Motor neuron (in vitro differentiated cells): Measurements from ENCODE around the gene KDM1B. TPM values are rescaled to one million over a fixed set of nuclear protein-coding genes. Genes with fewer than 3 reads are reported as not detected.

Experiments
- ATAC-seq, 8 experiments: fragments of 200-7000 bp; cut with Tn5 transposase; replicated peaks in 6 of 8; 2 replicates each; pipeline ENCODE4 v1.8.0; 2021; ENCODE audit warnings: mild to moderate bottlenecking in 8 of 8, moderate library complexity in 8 of 8
- H3K27ac ChIP-seq, 2 donors: fragments of 250-450 bp; sonication (Bioruptor Pico); 2 replicates each; pipeline ENCODE4 v1.9.0; 2021; ENCODE audit warnings: antibody characterized with exemption in 2 of 2, mild to moderate bottlenecking in 2 of 2, moderate library complexity in 1 of 2
- H3K4me1 ChIP-seq, 2 donors: fragments of 250-450 bp; sonication (Bioruptor Pico); replicated peaks in 1 of 2; 2 replicates each; pipeline ENCODE4 v1.6.1; 2021; ENCODE audit warnings: antibody characterized with exemption in 2 of 2, mild to moderate bottlenecking in 2 of 2, moderate library complexity in 1 of 2
- H3K4me3 ChIP-seq, 5 donors: fragments of 250-450 bp; sonication (Bioruptor Pico); 2 replicates each; pipeline ENCODE4 v1.9.0; 2021; ENCODE audit warnings: antibody characterized with exemption in 5 of 5, mild to moderate bottlenecking in 5 of 5, moderate library complexity in 4 of 5
- WGBS, 10 experiments: fragments of 450-650 bp; shearing (Covaris generic); methylation state at CpG; one replicate each; pipeline ENCODE4 v1.0.0; 2022; 5-methylcytosine and 5-hydroxymethylcytosine counted together
- in situ Hi-C, 9 experiments: fragments of 400-800 bp; cut with MboI; loops; one replicate each; pipeline ENCODE4 v1.15.0; 2021; ENCODE audit warnings: low sequenced_read_pairs in 9 of 9, low pct_unique_long_range_greater_than_20kb in 2 of 9; ENCODE audit not compliant: unreplicated experiment in 9 of 9
- total RNA-seq, 8 experiments: library from RNA; unstranded; fragments of 300-600 nt; gene quantifications; 2 replicates each; pipeline versions ENCODE4 v1.2.3 to v1.2.4, GENCODE V29; 2022

The KDM1B gene
- total RNA-seq, 8 experiments from 2014 or later, result 11.9 to 28.1 (median 17.9) TPM

DNA sequence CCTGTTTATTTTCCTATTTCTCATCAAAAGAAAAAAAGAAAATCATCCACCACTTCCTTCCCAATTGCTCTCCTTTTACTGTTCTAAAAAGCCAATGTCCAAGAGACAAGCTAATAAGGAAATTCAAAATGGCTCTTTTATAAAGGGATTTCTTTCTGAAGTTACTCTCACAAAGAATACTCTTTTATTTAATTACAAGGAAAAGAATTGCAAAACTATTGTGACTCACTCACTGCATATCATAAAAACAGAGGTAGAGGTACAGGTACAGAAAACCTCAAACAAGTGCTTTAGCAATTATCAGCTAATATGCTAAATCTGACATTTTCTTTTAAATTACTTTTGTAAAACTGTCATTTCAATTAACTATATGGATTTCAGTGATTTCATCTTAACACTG lies 91.0 kb downstream of the KDM1B start:
- no peak overlapping the region for H3K4me3 ChIP-seq
- H3K4me1 ChIP-seq, result no peaks in the 10 kb centered on the region
- H3K27ac ChIP-seq, result no peak overlapping the region
- ATAC-seq, result no peak
- in situ Hi-C loops, result no loop called here

DNA sequence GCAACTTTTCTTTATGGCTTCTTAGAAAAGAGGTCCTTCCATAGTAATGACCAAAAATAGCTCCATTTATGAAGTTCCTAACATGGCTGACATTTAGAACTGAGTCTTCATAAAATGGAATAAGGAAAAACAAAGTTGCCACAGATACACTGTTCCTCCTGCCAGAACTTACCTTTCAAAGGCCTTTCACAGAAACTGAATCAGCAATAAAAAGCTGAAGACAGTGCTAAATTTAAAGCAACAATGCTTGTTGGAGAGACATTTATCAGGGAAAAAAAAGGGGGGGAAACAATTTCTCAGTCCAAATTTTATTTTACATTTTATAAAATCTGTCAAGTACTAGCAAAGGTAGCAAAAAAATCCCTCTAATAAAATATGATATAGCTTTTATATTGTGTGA lies 91.8 kb downstream of the KDM1B start:
- Histone ChIP-seq H3K27ac (no peak overlapping the region), H3K4me1 (no peaks in the 10 kb centered on the region), H3K4me3 (no peak overlapping the region)
- in situ Hi-C loops, result no loop called here
- no peak for ATAC-seq

DNA sequence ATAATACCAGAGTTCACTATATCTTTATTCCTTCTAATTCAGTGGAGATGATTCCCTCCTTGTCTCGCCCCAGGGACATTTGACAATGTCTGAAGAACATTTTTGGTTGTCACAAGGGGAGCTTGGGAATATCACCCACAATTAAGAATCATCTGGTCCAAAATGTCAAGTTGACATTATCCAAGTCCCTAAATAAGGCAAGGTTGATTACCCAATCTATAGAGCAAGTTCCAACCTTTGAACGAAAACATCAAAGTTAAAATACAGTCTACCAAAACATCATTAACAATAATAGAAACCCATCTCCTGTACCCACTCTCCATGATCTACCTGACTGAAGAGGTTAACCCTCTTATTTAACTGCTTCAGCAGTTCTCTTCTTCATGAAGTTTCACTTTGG lies 93.5 kb downstream of the KDM1B start:
- in situ Hi-C loops, result no loop called here
- WGBS, 10 experiments, result 77 to 100% (median 100%) methylated on average over 1 to 2 of the region's 2 CpGs; no CpG with 5 or more reads in 3 of the 10 experiments
- no peak for ATAC-seq
- H3K4me3 ChIP-seq, result no peak overlapping the region
- H3K4me1 ChIP-seq, result no peaks in the 10 kb centered on the region
- no peak overlapping the region for H3K27ac ChIP-seq

DNA sequence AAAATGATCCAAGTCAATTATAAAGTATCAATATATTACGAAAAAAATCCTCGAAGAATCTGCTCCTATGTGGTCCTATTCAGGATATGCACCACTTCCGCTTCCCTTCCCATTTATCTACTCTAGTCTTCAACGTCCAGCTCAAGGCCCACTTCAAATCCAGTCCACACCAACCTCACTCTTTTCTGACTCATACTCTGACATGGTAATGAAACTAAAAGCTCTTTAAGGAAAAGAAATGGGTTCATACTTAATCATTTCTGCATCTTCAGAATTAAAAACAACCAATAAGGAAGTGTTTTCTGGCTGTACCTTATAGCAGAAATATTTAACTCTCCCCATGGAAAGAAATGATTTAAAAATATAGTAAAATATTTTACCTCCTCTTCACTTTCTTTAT lies 94.0 kb downstream of the KDM1B start:
- Histone ChIP-seq H3K4me3 (no peak overlapping the region), H3K27ac (no peak overlapping the region), H3K4me1 (no peaks in the 10 kb centered on the region)
- in situ Hi-C loops, result no loop called here
- 87 to 100% (median 92%) methylated on average over 2 to 4 of the region's 4 CpGs; no CpG with 5 or more reads in 1 of the 10 experiments for WGBS, 10 experiments
- no peak for ATAC-seq

DNA sequence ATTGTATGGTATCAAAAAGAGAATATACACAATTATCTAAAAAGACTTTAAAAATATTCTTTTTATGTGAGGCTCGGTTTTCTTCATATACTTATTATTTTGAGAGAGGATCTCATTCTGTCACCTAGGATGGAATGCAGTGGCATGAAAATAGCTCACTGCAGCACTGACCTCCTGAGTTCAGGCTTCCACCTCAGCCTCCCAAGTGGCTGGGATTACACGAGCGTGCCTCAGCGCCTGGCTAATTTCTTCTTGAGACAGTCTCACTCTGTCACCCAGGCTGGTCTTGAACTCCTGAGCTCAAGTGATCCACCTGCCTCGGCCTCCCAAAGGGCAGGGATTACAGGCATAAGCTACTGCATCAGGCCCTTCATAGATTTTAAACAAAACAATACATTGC lies 98.4 kb downstream of the KDM1B start:
- no peak overlapping the region for H3K27ac ChIP-seq
- WGBS, 10 experiments, result 79 to 100% (median 94%) methylated on average over 1 to 4 of the region's 5 CpGs; no CpG with 5 or more reads in 1 of the 10 experiments
- in situ Hi-C loops, result no loop called here
- H3K4me3 ChIP-seq, result no peak overlapping the region
- H3K4me1 ChIP-seq, result no peaks in the 10 kb centered on the region
- no peak for ATAC-seq

DNA sequence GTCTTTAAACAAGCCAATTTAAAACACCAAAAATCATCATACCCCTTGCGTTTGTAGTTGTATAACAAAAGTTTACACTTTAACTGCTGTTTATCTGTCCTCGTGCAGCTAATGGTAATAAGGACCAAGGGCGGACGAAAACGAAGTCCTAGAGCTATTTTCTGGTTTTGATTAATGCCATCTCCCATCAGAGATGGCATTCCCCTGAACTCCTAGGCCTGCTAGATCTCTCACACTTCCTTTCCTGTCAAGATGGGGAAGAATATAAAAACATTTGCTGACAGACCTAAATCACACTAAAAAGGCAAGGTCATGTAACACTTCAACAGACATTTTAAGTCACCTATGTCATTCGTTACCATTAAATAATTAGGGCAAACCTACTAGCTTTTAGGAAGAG lies 99.6 kb downstream of the KDM1B start:
- no peak for ATAC-seq
- Histone ChIP-seq H3K27ac (no peak overlapping the region), H3K4me3 (no peak overlapping the region), H3K4me1 (no peaks in the 10 kb centered on the region)
- WGBS, 10 experiments, result 72 to 100% (median 91%) methylated on average over 2 to 6 of the region's 6 CpGs; no CpG with 5 or more reads in 1 of the 10 experiments
- in situ Hi-C loops, result no loop called here

DNA sequence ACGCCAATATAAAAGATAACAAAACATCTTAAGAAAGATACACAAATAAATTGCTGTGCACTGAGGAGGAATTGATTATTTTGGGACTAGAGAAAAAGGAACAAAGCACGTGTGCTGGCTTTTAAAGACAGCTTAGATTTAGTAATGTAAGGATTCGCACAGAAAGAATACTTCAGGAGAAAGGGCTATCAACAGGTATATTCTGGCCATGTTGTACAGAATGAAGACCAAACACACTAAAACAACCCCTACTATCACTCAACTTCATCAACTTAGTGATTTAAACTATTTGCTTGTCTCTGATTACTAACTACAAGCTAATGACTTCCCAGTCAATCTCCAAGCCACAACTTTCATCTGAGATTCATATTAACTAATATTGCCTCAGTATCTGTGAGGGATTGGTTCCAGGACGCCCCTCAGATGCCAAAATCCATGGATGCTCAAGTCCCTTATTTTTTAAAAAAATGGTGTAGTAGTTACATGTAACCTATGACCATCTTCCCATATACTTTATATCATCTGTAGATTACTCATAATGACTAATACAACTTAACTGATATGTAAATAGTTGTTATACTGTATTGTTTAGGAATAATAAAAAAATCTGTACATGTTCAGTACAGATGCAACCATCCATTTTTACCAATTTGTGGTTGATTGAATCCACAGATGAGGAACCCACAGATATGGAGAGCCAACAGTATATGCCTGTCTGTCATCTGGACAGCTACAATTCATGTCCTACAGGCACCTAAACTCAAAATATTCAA lies 104.6 kb downstream of the KDM1B start:
- H3K27ac ChIP-seq, result no peak overlapping the region
- 87 to 100% (median 93%) methylated on average over 1 to 4 of the region's 4 CpGs; no CpG with 5 or more reads in 1 of the 10 experiments for WGBS, 10 experiments
- in situ Hi-C loops, result no loop called here
- no peak for ATAC-seq
- peaks cover 0 to 9% of the 10 kb centered on the region in 2 donors for H3K4me1 ChIP-seq
- H3K4me3 ChIP-seq, result no peak overlapping the region

DNA sequence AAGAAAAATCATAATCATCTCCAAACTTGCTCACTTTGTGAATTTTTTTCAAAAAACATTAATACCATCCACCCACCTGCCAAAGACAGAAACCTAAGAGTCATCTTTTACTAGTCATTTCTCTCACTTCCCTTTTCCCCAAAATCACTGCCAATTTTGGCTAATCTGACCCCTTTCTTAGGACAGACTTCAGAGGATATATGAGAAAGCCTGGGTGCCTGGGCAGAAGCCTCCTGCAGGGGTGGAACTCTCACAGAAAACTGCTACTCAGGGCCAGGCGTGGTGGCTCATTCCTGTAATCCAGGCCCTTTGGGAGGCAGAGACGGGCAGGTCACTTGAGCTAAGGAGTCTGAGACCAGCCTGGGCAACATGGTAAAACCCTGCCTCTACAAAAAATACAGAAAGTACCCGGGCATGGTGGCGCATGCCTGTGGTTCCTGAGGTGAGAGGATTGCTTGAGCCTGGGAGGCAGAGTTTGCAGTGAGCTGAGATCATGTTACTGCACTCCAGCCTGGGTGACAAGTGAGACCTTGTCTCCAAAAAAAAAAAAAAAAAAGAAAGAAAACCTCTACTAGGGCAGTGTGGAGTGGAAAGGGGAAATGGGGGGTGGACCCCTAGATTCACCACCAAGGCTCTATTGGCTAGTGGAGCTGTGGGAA lies 105.4 kb downstream of the KDM1B start:
- in situ Hi-C loops, result no loop called here
- no peak overlapping the region for H3K27ac ChIP-seq
- 60 to 100% (median 86%) methylated on average over 1 to 3 of the region's 4 CpGs; no CpG with 5 or more reads in 6 of the 10 experiments for WGBS, 10 experiments
- no peak for ATAC-seq
- peaks cover 0 to 13% of the 10 kb centered on the region in 2 donors for H3K4me1 ChIP-seq
- H3K4me3 ChIP-seq, result no peak overlapping the region

DNA sequence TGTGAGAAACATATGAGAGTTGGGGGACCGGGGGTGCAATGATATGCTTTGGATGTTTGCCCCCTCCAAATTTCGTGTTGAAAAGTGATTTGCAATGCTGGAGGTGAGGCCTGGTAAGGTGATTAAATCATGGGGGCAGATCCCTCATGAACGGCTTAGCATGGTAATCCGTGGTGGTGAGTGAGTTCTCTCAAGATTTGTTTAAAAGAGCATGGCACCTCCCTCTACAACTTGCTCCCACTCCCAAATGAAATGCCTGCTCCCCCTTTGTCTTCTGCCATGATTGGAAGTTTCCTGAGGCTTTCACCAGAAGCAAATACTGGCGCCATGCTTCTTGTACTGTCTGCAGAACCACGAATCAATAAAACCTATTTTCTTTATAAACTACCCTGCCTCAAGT lies 106.7 kb downstream of the KDM1B start:
- WGBS, 10 experiments, result 40 to 94% (median 69%) methylated on average over 1 to 6 of the region's 6 CpGs; no CpG with 5 or more reads in 1 of the 10 experiments
- Histone ChIP-seq H3K4me1 (peaks cover 0 to 13% of the 10 kb centered on the region in 2 donors), H3K4me3 (no peak overlapping the region), H3K27ac (no peak overlapping the region)
- in situ Hi-C loops, result no loop called here
- ATAC-seq, result no peak

DNA sequence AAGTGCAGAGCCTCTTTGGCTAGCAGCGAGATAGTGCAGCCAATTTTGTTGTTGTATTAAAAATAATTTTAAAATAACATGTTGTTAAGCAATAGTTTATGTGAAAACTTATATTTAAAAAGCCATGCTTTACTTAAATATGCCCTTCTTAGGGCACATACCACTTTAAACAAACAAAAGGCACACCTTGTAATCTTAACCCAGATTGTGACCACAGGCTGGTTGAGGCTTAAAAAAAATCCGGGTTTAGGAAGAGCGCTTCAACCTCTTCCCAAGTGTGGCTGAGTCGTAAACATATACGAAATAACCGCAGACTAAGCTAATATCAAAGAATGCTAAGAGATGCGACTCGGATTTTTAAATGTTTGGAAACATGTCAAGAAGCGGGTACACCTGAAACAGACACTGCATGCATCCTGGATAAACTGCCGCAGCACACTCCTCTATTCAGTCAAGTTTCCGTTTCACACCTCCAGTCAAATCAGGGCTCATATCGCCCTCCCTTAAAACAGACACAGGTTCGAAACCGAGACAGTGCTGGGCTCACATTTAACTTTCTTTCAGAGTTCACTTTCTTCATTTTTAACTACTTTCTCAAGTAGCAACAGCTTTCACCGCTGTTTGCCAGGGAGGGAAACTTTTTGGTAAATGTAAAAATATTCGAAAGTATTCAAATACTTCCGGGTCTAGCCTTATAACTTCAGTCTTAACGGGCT lies 107.6 kb downstream of the KDM1B start:
- H3K4me3 ChIP-seq, result peak overlapping the region; percentile 85 to 99 (median 94)
- H3K27ac ChIP-seq, result no peak overlapping the region
- 0 to 20% (median 5%) methylated on average over 1 to 18 of the region's 18 CpGs for WGBS, 10 experiments
- ATAC-seq, result no peak
- in situ Hi-C loops, result no loop called here
- H3K4me1 ChIP-seq, result peaks cover 0 to 13% of the 10 kb centered on the region in 2 donors

DNA sequence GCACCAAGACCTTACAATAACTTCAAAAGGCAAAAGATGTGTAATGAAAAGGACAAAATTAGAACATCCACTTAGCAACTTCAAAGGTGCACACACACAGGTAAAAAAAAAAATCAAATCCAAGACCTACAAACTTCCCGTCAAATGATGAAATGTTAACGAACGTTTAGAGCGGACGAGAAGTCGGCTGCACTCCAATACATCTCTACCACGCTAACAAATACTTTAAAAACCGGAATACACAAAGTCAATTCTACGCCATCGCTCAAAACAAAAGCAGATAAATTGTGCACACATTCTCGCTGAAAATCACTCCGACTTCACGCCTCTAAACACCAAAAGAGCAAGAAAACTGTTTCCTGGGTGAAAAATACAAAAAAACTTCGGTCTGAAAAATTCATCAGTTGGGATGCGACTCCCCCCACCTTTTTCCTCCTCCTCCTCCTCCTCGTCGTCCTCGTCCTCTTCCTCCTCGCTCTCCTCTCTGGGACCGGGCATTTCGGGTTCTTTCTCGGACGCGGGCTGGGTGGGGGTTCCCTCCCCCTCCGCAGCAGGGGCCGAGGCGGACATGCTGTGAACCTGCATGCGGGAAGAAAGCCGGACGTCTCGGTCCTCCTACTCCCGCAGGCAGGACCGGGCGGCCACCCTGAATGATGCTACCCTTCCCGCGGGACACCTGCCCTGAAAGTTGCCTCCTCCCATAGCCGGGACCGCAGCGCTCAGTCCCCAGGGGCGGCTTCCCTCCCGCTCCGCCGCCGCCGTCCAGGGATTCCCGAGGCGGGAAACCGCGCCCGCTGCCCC lies 108.4 kb downstream of the KDM1B start:
- 0 to 3% (median 0%) methylated on average over 3 to 23 of the region's 50 CpGs; no CpG with 5 or more reads in 1 of the 10 experiments for WGBS, 10 experiments
- in situ Hi-C loops, result no loop called here
- Histone ChIP-seq H3K27ac (peak overlapping the region; percentile 96 to 97), H3K4me3 (peak overlapping the region; percentile 85 to 99 (median 94)), H3K4me1 (peaks cover 0 to 13% of the 10 kb centered on the region in 2 donors)
- ATAC-seq, result no peak

DNA sequence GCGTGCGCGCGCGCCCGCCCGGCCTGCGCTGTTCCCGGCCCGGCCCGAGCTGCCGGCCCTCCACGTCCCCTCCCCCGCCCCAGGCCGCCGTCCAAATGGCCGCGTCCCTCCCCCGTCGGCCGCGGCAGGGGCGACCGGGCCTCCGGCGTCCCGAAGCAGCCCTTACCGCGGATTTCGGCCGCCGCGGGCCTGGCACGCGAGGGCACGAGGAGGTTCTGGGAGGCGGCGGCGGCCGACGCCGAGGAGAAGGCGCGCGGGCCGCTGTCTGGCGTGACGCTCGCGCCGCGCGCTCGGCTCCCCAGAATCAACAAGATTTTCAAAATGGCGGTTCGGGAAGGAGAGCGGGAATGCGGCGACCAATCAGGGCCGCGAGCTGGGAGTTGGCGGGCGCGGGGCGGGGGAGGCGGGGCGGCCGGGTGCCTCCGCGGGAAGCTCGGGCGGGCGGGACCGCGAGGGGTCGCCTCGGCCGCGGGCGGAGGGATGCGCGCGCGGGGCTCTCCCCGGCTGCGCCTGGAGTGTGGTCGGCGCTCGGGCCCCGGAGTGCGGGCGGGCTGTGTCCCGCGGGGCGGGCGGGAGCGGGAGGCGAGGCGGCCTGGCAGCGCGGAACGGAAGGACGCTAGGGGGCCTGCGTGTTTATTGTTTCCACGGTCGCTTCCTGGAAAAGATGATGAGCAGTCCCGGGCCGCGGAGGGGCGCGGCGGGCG lies 109.1 kb downstream of the KDM1B start, which contains the start of gene DEK:
DEK (minus strand) TSS at position 312 of the 704 bp plus-strand sequence. CDS start 543 bp downstream, outside the sequence.
- ATAC-seq, result peak; percentile 73 to 96 (median 95)
- H3K27ac ChIP-seq, result peak within 1 kb of the TSS; percentile 96 to 97
- 0% methylated on average over 7 of the region's 113 CpGs; no CpG with 5 or more reads in 9 of the 10 experiments for WGBS, 10 experiments
- peaks cover 0 to 13% of the 10 kb centered on the region in 2 donors for H3K4me1 ChIP-seq
- in situ Hi-C loops, result no loop called here
- peak within 1 kb of the TSS; percentile 85 to 99 (median 94) for H3K4me3 ChIP-seq
